ENCODE measurements around the gene UBE2L5. TPM values are rescaled to one million over a fixed set of nuclear protein-coding genes. Genes with fewer than 3 reads are reported as not detected.

Gene UBE2L5
- polyA plus RNA-seq, 1 donor from 2014 or later: not detected

GRCh38 chr13:30416471-30416870, 5.8 kb upstream of the UBE2L5 start:
- Histone ChIP-seq H3K4me2 (ENCODE audit: low read length) (no peak overlapping the region), H3K27me3 (ENCODE audit: insufficient read depth, low read depth, low read length) (peaks cover 2% of the 10 kb centered on the region)
- no peak for TF ChIP-seq EP300 (conservative IDR thresholded peaks at IDR 0.05; ENCODE audit: poor library complexity, severe bottlenecking)
- TF ChIP-seq CTCF (IDR thresholded peaks at IDR 0.05; ENCODE audit: poor library complexity, severe bottlenecking): no peak
- TF ChIP-seq MXI1 (conservative IDR thresholded peaks at IDR 0.05; ENCODE audit: poor library complexity, severe bottlenecking): no peak
- no peak for TF ChIP-seq EZH2 (IDR thresholded peaks at IDR 0.05; ENCODE audit: borderline replicate concordance, insufficient read depth, low read length, poor library complexity, severe bottlenecking)
- no peak for TF ChIP-seq REST (IDR thresholded peaks at IDR 0.05; ENCODE audit: borderline replicate concordance)
- no peak for TF ChIP-seq SMC3 (conservative IDR thresholded peaks at IDR 0.05; ENCODE audit: poor library complexity)
- no peak for TF ChIP-seq POLR2AphosphoS5 (IDR thresholded peaks at IDR 0.05)
- TF ChIP-seq RAD21 (conservative IDR thresholded peaks at IDR 0.05): no peak
- TF ChIP-seq TAF1 (IDR thresholded peaks at IDR 0.05; ENCODE audit: low read depth): no peak

GRCh38 chr13:30418075-30418716, 4.1 kb upstream of the UBE2L5 start:
- H4K20me1 ChIP-seq (ENCODE audit: insufficient read depth): no peaks in the 10 kb centered on the region
- no peak overlapping the region for H3K9ac ChIP-seq (ENCODE audit: low read length)
- no peaks in the 10 kb centered on the region for H3K79me2 ChIP-seq (replicated peaks; ENCODE audit: insufficient read depth, low read length)
- no peaks in the 10 kb centered on the region for H3K9me2 ChIP-seq (ENCODE audit: insufficient read depth, low read length)
- H3K4me2 ChIP-seq (ENCODE audit: low read length): no peak overlapping the region
- no peak overlapping the region for H2AFZ ChIP-seq (ENCODE audit: low read depth, low read length)
- peaks cover 5% of the 10 kb centered on the region for H3K27me3 ChIP-seq (ENCODE audit: insufficient read depth, low read depth, low read length)
- no peak for TF ChIP-seq EP300 (conservative IDR thresholded peaks at IDR 0.05; ENCODE audit: poor library complexity, severe bottlenecking)
- TF ChIP-seq MXI1 (conservative IDR thresholded peaks at IDR 0.05; ENCODE audit: poor library complexity, severe bottlenecking): no peak
- TF ChIP-seq SMC3 (conservative IDR thresholded peaks at IDR 0.05; ENCODE audit: poor library complexity): no peak
- no peak for TF ChIP-seq RAD21 (conservative IDR thresholded peaks at IDR 0.05)
- TF ChIP-seq CTCF (IDR thresholded peaks at IDR 0.05; ENCODE audit: poor library complexity, severe bottlenecking): no peak
- no peak for TF ChIP-seq EZH2 (IDR thresholded peaks at IDR 0.05; ENCODE audit: borderline replicate concordance, insufficient read depth, low read length, poor library complexity, severe bottlenecking)
- no peak for TF ChIP-seq REST (IDR thresholded peaks at IDR 0.05; ENCODE audit: borderline replicate concordance)
- TF ChIP-seq TAF1 (IDR thresholded peaks at IDR 0.05; ENCODE audit: low read depth): no peak
- TF ChIP-seq POLR2AphosphoS5 (IDR thresholded peaks at IDR 0.05): no peak
- H3F3A ChIP-seq (ENCODE audit: insufficient read depth, low read length, poor library complexity, severe bottlenecking): no peaks in the 10 kb centered on the region
- H3K27ac ChIP-seq (ENCODE audit: low read length): no peak overlapping the region
- no peaks in the 10 kb centered on the region for H3K9me3 ChIP-seq (ENCODE audit: low read length)
- no peak overlapping the region for H3K4me3 ChIP-seq (ENCODE audit: low read length)
- no peaks in the 10 kb centered on the region for H3K36me3 ChIP-seq (ENCODE audit: insufficient read depth, low read length)

More at GRCh38 chr13:30416471-30416870, 5.8 kb upstream of the UBE2L5 start:
- Histone ChIP-seq H2AFZ (ENCODE audit: low read depth, low read length) (no peak overlapping the region), H3K36me3 (ENCODE audit: insufficient read depth, low read length) (no peaks in the 10 kb centered on the region), H3K27ac (ENCODE audit: low read length) (no peak overlapping the region), H3K9me3 (ENCODE audit: low read length) (no peaks in the 10 kb centered on the region), H3F3A (ENCODE audit: insufficient read depth, low read length, poor library complexity, severe bottlenecking) (no peaks in the 10 kb centered on the region), H3K79me2 (replicated peaks; ENCODE audit: insufficient read depth, low read length) (no peaks in the 10 kb centered on the region), H4K20me1 (ENCODE audit: insufficient read depth) (no peaks in the 10 kb centered on the region), H3K9ac (ENCODE audit: low read length) (no peak overlapping the region), H3K9me2 (ENCODE audit: insufficient read depth, low read length) (no peaks in the 10 kb centered on the region), H3K4me3 (ENCODE audit: low read length) (no peak overlapping the region)

Measured in neural cell (in vitro differentiated cells).